ENCODE data around the gene CPSF3. TPM values are rescaled to one million over a fixed set of nuclear protein-coding genes. Genes with fewer than 3 reads are reported as not detected.

The CPSF3 gene
- total and polyA plus RNA-seq, 2 of the 4 experiments (the other 2 are of a cell fraction): 29.2 to 64.5 TPM

- WGBS, 2 experiments (ENCODE audit: extremely low coverage in 2 of 2, insufficient read length in 1 of 2): 83% methylated on average over 1 of the region's 3 CpGs; no CpG with 5 or more reads in 1 of the 2 experiments
- CTCF ChIA-PET: no interaction called here
These were observed 70.0 kb downstream of the CPSF3 start for GRCh38 chr2:9493478-9493877.

More at GRCh38 chr2:9493478-9493877, 70.0 kb downstream of the CPSF3 start:
- Histone ChIP-seq H4K8ac (ENCODE audit: low read depth in 2 of 2, low read length in 2 of 2) (no peak overlapping the region), H3K23ac (ENCODE audit: low read depth, low read length) (no peak overlapping the region), H2BK120ac (ENCODE audit: low read depth, low read length) (no peak overlapping the region), H4K5ac (ENCODE audit: low read depth, low read length) (no peak overlapping the region), H3K14ac (replicated peaks; ENCODE audit: low read depth, low read length) (no peak overlapping the region), H3K9me1 (ENCODE audit: insufficient read depth, low read length) (peaks cover 8% of the 10 kb centered on the region; the same call in 1 of the 2 replicates), H2AFZ (replicated peaks; ENCODE audit: low read length, poor library complexity) (no peak overlapping the region), H2BK5ac (ENCODE audit: low read depth, low read length, poor library complexity, severe bottlenecking) (no peak overlapping the region), H3K27me3 (ENCODE audit: control insufficient read depth, insufficient read depth, low read length) (no peaks in the 10 kb centered on the region), H3K56ac (ENCODE audit: extremely low read depth, insufficient read depth, low read length) (no peak overlapping the region), H3K4ac (ENCODE audit: low read depth, low read length) (no peak overlapping the region), H2AK9ac (replicated peaks; ENCODE audit: low read depth, low read length, poor library complexity) (no peak overlapping the region), H2BK15ac (ENCODE audit: low read depth, low read length) (no peak overlapping the region), H4K91ac (ENCODE audit: insufficient read depth, low read depth, low read length) (no peak overlapping the region), H3K4me1 (ENCODE audit: control insufficient read depth, insufficient read depth, low read length) (peaks cover 4% of the 10 kb centered on the region), H3K4me2 (ENCODE audit: low read depth, low read length) (no peak overlapping the region), H2BK20ac (ENCODE audit: low read depth, low read length) (no peak overlapping the region), H3K36me3 (ENCODE audit: control insufficient read depth, insufficient read depth, low read length) (peaks cover 49% of the 10 kb centered on the region), H3K9me3 (ENCODE audit: control insufficient read depth, insufficient read depth, low read length) (no peaks in the 10 kb centered on the region), H3K79me1 (ENCODE audit: low read depth in 1 of 2, low read length in 2 of 2) (peaks cover 9 to 28% of the 10 kb centered on the region in 2 experiments), H4K20me1 (ENCODE audit: insufficient read depth, low read length) (no peaks in the 10 kb centered on the region), H3K27ac (ENCODE audit: insufficient read depth, low read length) (no peak overlapping the region), H3K9ac (ENCODE audit: low read depth, low read length) (no peak overlapping the region), H2AK5ac (ENCODE audit: low read depth, low read length) (no peak overlapping the region), H3K4me3 (ENCODE audit: insufficient read depth, low read depth, low read length) (no peak overlapping the region), H3K18ac (ENCODE audit: low read depth, low read length) (no peak overlapping the region)
- POLR2A ChIA-PET (ENCODE audit: unreplicated experiment): no interaction called here
- dilution Hi-C loops (cut with HindIII; ENCODE audit: low sequenced_read_pairs, unreplicated experiment): no loop called here
- no TSS peak for BruUV-seq (replicated peaks)
- in situ Hi-C loops (cut with MboI; ENCODE audit: low sequenced_read_pairs): no loop called here
- no peak for ATAC-seq (ENCODE audit: low read depth)
- DNase-seq: no peak
- TF ChIP-seq USF2 (IDR thresholded peaks at IDR 0.05; ENCODE audit: low read depth, low read length): no peak
- TF ChIP-seq SMC3 (IDR thresholded peaks at IDR 0.05; ENCODE audit: low read depth, low read length): no peak
- no peak for TF ChIP-seq BHLHE40 (IDR thresholded peaks at IDR 0.05; ENCODE audit: low read depth, low read length)
- no peak for TF ChIP-seq MXI1 (IDR thresholded peaks at IDR 0.05; ENCODE audit: borderline replicate concordance, low read depth, low read length)
- no peak for TF ChIP-seq RAD21 (IDR thresholded peaks at IDR 0.05; ENCODE audit: low read length)
- TF ChIP-seq RCOR1 (IDR thresholded peaks at IDR 0.05; ENCODE audit: insufficient replicate concordance, low read length): no peak
- no peak for TF ChIP-seq NFE2L2 (IDR thresholded peaks at IDR 0.05; ENCODE audit: low read depth, low read length)
- TF ChIP-seq RFX5 (IDR thresholded peaks at IDR 0.05; ENCODE audit: low read depth, low read length): no peak
- no peak for TF ChIP-seq CEBPB (IDR thresholded peaks at IDR 0.05; ENCODE audit: low read depth, low read length)
- no peak for TF ChIP-seq MAZ (IDR thresholded peaks at IDR 0.05; ENCODE audit: borderline replicate concordance, low read depth, low read length)
- no peak for TF ChIP-seq ELK1 (IDR thresholded peaks at IDR 0.05; ENCODE audit: borderline replicate concordance, low read depth, low read length)
- TF ChIP-seq FOS (IDR thresholded peaks at IDR 0.05; ENCODE audit: low read depth, low read length): no peak
- TF ChIP-seq MAFK (IDR thresholded peaks at IDR 0.05; ENCODE audit: low read depth, low read length): no peak
- no peak for TF ChIP-seq CTCF (conservative IDR thresholded peaks at IDR 0.05; ENCODE audit: low read depth, low read length)
- no peak for TF ChIP-seq CHD1 (IDR thresholded peaks at IDR 0.05; ENCODE audit: low read depth, low read length)
- TF ChIP-seq POLR2A (IDR thresholded peaks at IDR 0.05; ENCODE audit: low read depth, low read length): no peak
- intact Hi-C loops (cut with micrococcal nuclease): no loop called here

All from IMR-90 (cell line).